ENCODE results near the gene ZNF653. TPM values are rescaled to one million over a fixed set of nuclear protein-coding genes. Genes with fewer than 3 reads are reported as not detected.

ZNF653 gene
- total RNA-seq, 2 experiments from 2014 or later, result 21.4 to 24.4 TPM

DNA sequence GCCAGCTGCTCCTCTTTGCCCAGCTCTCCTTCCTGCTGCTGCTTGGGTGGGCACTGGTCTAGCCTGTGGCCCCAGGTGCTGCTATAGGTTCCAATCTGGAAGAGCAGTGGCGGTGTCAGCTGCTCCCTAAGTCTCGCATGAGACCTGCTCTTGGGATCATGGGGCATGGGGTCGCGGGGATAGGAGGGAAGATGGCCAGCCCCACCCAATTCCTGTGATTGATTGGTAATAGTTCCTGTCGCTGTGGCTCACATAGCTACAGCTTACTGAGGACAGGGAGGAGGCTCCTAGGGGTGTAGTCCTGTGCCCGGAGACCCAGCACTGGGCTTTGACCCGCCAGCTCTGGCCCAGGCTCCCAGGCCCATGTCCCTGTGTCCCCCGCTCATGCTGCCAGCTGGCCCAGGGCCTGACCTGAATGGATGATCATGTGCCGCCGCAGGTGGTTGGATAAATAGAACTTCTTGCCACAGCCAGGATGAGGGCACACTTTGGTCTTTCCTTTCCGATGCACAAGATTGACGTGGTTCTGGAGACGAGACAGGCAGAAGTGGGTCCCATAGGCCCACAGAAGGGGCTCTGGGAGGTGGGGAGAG is 20.3 kb downstream of the ZNF653 start:
- H3K36me3 Mint-ChIP-seq (ENCODE audit: low read depth), result peaks cover 8% of the 10 kb centered on the region
- peaks cover 13% of the 10 kb centered on the region for H3K27me3 Mint-ChIP-seq
- peaks cover 19% of the 10 kb centered on the region for H3K4me1 Mint-ChIP-seq
- ChIA-PET POLR2A (interaction anchor here (0.6 kb wide), 1 partner anchor 12 kb away, joined by 3 read pairs; no protein-coding TSS in a partner anchor), CTCF (interaction anchor here (0.7 to 1.7 kb wide), 4 partner anchors 11 to 850 kb away, joined by 3 to 4 read pairs (median 4); no protein-coding TSS in a partner anchor)
- H3K9me3 Mint-ChIP-seq, result no peaks in the 10 kb centered on the region
- no peak overlapping the region for H3K27ac Mint-ChIP-seq
- no peak for DNase-seq
- peak overlapping the region; percentile 15 for H3K4me3 Mint-ChIP-seq

DNA sequence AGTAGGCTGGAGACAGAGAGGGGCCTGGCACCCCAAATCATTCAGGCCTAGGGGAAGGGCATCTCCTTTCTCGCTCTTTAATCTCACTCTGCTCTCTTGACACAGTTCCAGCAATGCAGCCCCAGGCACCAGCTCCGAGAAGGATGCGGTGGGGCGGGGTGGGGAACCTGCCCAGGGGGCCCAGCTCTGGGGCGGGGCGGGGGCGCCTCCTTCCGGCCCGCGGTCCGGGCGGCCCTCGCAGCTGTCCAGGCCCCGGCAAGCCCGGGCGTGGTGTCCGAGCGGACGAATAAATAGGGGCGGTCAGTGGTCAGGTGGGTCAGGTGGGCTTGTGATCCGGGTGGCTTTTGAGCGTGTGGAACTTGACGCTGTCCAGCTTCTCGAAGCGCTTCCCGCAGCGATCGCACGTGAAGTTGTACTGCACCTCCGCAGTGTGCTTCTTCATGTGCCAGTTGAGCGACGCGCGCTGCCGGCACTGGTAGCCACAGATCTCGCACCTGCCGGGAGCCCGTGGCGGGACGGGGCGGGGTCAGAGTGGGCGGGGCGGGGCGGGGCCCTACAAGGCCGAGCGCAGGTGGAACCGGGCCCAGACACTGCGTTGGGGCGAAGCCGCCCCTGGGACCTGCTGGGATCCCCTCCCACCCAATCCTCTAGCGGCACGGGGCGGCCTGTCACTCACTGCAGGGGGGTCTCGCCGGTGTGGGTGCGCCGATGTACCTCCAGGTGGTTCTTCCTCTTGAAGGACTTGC is 22.1 kb downstream of the ZNF653 start:
- POLR2A ChIA-PET, result no interaction called here
- Mint-ChIP-seq H3K27ac (no peak overlapping the region), H3K4me1 (peaks cover 24% of the 10 kb centered on the region), H3K36me3 (ENCODE audit: low read depth) (peaks cover 7% of the 10 kb centered on the region), H3K4me3 (no peak overlapping the region), H3K9me3 (no peaks in the 10 kb centered on the region), H3K27me3 (peaks cover 20% of the 10 kb centered on the region)
- DNase-seq, result no peak
- CTCF ChIA-PET, result interaction anchor here (0.8 to 2.0 kb wide), 33 partner anchors 11 to 449 kb away, joined by 3 to 36 read pairs (median 5); partner anchors contain the start of genes ECSIT, EPOR, ODAD3 and PRKCSH

DNA sequence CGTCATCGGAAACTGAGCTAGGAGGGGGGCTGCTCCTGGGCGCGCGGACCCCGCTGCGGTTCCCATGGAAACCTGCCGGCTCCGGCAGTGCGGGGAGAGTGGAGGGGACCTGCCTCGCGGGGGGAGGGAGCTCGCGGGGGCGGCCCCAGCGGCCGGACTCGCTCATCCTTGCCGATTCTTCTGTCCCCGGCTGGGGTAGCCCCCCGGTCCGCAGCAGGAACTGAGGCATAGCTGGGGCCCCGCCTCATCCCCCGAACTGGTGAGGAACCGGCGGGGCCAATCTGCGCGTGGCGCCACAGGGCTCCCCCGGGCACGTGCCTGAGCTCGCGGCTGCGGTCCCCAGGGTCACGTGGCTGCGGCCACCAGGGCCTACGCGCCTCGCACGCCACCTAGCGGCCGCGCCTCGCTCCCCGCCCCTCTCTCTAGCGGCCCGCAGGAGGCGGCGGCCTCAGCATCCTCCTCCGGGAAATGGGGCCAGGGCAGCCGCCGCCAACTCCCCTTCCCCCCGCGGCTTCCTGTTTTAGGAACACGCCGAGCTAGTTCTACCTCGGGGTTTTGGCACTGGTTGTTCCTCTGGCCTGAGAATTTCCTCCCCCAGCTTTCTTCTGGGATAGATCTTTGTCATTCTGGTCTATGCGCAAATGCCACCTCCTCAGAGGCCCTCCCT is 23.1 kb downstream of the ZNF653 start:
- POLR2A ChIA-PET, result no interaction called here
- peaks cover 31% of the 10 kb centered on the region for H3K27me3 Mint-ChIP-seq
- CTCF ChIA-PET, result interaction anchor here (0.5 to 2.0 kb wide), 54 partner anchors 8 to 546 kb away, joined by 3 to 36 read pairs (median 4); partner anchors contain the start of genes ECSIT, ELOF1, EPOR and ODAD3
- peak overlapping the region; percentile 51 for H3K4me3 Mint-ChIP-seq
- DNase-seq, result peak; percentile 83
- H3K9me3 Mint-ChIP-seq, result no peaks in the 10 kb centered on the region
- H3K36me3 Mint-ChIP-seq (ENCODE audit: low read depth), result peaks cover 7% of the 10 kb centered on the region
- H3K27ac Mint-ChIP-seq, result peak overlapping the region; percentile 62
- peaks cover 24% of the 10 kb centered on the region for H3K4me1 Mint-ChIP-seq

DNA sequence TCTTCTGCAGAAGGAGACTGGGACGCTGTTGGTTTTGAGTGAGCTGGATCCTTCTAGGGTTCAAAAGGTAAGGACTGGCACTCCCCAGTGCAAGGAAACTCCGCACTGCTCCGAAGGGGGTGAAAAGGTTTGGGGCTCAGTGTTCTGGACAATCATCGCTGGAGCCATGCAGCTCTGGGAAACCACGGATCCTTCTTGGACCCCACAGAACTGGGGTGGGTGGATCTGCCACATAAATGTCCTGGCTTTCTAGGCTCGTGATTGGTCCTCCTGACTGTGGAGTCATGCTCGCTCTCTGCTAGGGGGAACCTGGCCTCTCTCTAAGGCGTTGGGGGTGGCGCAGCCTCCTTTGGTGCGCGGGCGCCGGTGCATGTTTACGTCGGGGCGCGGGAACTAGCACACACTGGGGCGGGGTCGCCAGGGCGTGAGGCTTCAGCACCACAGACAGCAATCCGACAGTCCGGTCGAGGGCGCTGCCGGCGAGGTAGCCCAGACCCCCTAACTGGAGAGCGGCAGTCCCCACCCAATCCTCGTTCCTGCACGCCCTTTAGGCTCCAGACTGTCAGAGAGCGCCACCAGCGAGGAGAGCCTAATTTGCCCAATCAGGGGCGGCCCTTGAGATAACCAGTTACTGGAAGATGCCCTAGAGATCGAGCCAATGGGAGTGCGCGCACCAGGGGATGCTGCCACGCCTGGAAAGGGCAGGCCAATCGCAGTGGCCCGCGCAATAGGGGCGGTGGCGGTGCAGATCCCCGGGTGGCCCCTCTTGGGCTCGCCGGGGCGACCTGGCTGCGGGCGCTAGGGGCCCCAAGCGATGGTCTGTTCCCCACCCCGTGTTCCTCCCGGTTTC is 23.9 kb downstream of the ZNF653 start:
- ChIA-PET CTCF (interaction anchor here (0.5 to 2.0 kb wide), 48 partner anchors 9 to 545 kb away, joined by 3 to 36 read pairs (median 4); partner anchors contain the start of genes ECSIT, ELOF1, EPOR and ODAD3), POLR2A (no interaction called here)
- Mint-ChIP-seq H3K27me3 (peaks cover 38% of the 10 kb centered on the region), H3K9me3 (no peaks in the 10 kb centered on the region), H3K36me3 (ENCODE audit: low read depth) (peaks cover 7% of the 10 kb centered on the region), H3K27ac (peak overlapping the region; percentile 62), H3K4me1 (peaks cover 24% of the 10 kb centered on the region), H3K4me3 (peak overlapping the region; percentile 51)
- DNase-seq, result peak; percentile 67

DNA sequence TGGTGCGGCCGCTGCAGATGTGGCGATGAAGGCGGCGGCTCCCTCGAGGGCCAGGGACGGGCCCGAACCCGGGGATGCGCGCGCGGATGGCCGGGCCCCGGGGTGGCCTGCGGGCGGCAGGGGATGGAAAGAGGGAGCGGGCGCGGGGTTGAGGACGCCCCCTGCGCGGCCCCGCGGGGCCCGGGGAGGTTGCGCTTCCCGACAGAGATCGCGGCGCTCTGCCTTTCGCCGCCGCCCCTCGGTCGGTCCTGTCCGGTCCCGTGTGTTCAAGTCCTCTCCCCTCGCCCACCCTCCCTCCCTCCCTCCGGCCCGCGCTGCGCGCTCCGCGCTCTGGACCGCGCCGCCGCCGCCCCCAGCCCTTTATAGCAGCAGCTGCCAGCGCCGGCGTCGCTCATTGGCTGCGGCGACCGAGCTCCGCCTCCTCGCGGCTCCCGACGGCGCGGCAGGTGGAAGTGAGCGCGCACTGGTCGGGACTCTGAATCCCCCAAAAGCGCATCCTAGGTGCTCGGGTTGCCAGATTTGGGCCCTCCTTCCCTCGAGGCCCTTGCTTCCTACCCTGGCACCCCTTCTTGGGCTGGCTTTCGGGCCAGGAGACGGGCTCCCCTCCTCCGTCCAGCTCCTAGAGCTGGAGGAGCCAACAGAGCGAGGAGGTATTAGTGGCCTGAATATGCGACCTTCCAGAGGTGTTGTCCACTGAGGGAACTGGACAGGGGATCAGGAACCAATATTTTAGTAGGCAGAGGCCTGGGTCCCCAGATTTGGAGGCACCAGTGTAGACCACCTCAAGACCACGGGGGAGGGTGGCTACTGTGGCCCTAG is 24.7 kb downstream of the ZNF653 start, which contains the start of gene ELAVL3:
ELAVL3 (minus strand) TSS at position 332 of the 819 bp plus-strand sequence. CDS start 438 bp downstream, outside the sequence.
- H3K4me1 Mint-ChIP-seq, result peaks cover 24% of the 10 kb centered on the region
- H3K4me3 Mint-ChIP-seq, result peak within 1 kb of the TSS; percentile 51
- DNase-seq, result no peak
- CTCF ChIA-PET, result interaction anchor here (1.2 kb wide), 1 partner anchor 46 kb away, joined by 4 read pairs; the partner anchor contains the start of gene PRKCSH
- POLR2A ChIA-PET, result no interaction called here
- H3K9me3 Mint-ChIP-seq, result no peaks in the 10 kb centered on the region
- peaks cover 42% of the 10 kb centered on the region for H3K27me3 Mint-ChIP-seq
- H3K27ac Mint-ChIP-seq, result no peak within 1 kb of the TSS
- H3K36me3 Mint-ChIP-seq (ENCODE audit: low read depth), result peaks cover 7% of the 10 kb centered on the region

DNA sequence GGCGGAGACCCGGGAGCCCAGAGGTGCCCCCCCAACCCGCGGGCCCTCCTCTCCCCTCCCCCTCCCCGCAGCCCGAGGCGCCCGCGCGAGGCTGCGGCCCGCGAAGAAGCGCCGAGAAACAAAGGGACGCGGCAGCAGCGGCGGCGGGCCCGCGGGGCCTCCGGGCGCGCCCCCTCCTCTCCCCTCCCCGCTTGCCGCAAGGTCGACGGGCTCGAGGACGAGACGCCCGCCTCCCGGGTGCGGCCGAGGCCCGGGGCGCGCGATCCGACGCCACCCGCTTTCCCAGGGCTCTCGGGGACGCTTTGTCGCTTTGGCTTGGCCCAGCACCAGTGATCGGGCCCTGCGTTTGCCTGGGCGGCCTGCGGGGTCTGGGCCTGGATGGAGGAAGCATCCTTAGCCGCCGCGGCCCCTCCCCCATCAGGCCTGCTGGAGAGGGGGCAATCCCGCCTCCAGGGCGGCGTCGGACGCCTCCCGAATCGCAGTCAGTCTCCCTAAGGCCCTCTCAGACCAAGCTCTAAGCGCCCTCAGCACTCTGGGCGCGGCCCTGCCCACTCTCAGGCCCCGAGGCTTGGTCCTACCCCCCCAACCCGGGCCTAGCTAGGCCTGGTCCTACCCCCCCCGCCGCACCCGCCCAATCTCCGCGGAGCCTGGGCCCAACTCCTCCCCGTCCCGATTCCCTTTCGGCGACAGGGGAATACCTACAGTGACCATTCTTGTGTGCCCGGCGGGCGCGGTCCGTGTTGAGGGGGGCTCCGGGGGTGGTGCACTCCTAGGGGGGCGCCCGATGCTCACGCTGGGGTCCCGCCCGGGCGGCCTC is 25.5 kb downstream of the ZNF653 start:
- peaks cover 43% of the 10 kb centered on the region for H3K27me3 Mint-ChIP-seq
- CTCF ChIA-PET, result interaction anchor here (1.2 kb wide), 1 partner anchor 45 kb away, joined by 4 read pairs; the partner anchor contains the start of gene PRKCSH
- H3K27ac Mint-ChIP-seq, result no peak overlapping the region
- peaks cover 23% of the 10 kb centered on the region for H3K4me1 Mint-ChIP-seq
- H3K9me3 Mint-ChIP-seq, result no peaks in the 10 kb centered on the region
- peaks cover 7% of the 10 kb centered on the region for H3K36me3 Mint-ChIP-seq (ENCODE audit: low read depth)
- POLR2A ChIA-PET, result no interaction called here
- no peak overlapping the region for H3K4me3 Mint-ChIP-seq
- DNase-seq, result no peak

DNA sequence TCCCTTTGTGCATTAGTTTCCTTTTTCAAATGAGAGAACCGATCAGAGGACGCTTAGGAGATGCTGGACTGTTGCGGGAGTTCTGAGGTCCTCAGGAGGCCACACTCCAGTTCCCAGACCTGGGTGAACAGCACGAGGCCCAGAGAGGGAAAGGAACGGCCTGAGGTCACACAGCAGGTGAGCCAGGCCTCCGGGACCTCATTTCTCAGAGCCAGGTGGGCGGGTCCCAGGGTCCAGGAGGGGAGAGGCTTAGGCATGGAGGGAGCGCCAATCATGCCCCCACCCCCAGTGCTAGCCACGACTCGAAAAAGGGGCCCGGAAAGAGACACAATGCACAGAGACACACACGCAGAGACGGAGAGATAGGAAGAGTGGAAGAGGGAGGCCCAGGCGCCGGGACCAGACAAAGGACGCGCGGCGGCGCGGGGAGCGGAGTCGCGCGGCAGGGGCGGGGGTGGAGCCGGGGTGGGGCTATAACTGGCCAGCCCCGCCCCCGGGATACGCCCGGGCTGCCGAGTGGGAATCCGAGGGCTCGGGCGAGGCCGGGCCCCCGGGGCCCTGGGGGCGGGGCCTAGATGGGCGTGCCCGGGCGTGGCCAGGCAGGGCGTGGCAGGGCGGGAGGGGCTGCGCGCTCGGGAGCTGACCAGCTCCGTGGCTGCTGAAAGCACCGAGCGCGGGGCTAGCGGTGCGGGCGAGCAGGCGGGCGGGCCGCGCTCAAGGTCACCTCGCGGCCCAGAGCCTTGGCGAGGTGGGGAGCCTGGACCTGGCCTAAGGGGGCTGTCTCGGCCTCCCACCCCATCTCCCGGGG is 26.3 kb downstream of the ZNF653 start:
- ChIA-PET CTCF (no interaction called here), POLR2A (no interaction called here)
- H3K4me1 Mint-ChIP-seq, result peaks cover 21% of the 10 kb centered on the region
- peaks cover 46% of the 10 kb centered on the region for H3K27me3 Mint-ChIP-seq
- H3K4me3 Mint-ChIP-seq, result peak overlapping the region; percentile 32
- H3K36me3 Mint-ChIP-seq (ENCODE audit: low read depth), result peaks cover 7% of the 10 kb centered on the region
- DNase-seq, result peak; percentile 18
- H3K9me3 Mint-ChIP-seq, result no peaks in the 10 kb centered on the region
- H3K27ac Mint-ChIP-seq, result peak overlapping the region; percentile 62

DNA sequence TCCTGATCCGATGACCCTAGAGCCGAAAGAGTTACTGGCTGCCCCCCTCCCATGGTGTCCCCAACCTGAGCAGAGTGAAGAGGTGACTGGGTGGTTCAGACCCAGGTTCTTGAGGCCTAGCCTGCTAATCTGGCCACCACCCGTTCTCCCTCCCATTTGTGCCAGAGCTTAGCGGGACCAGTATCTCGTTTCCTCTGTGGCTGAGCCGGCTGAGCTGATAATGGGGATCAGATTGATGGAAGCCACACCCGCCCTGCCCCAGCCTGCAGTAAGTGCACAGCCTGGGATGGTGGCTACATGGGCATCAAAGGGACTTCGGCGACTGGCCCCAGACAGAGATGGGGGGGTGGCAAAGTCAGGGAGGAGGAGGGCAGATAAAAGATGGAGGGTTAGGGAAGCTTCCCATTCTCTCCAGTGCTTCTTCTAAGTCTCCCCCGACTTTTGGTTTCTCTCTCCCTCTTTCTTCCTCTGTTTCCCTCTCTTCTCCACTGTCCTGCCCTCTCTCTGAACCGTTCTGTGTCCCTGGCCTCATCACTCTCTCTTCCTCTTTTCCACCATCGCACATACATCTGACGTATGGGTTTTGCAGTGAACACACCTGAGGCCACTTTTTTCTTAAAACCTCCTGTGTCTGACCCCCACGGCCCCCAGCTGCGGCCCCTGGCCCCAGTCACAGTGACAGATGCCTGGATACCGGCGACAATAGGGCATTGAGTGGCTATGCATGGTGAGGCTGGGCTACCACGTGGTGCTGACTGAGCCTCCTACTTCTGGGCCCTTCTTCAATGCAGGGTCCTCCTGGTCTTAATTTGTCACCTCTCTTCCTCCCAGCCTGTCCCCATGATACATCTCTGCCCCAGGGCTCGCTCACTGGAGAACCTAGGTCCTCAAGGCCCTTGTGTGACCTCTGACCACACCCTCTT is 27.2 kb downstream of the ZNF653 start:
- Mint-ChIP-seq H3K27ac (no peak overlapping the region), H3K4me1 (peaks cover 21% of the 10 kb centered on the region), H3K36me3 (ENCODE audit: low read depth) (peaks cover 7% of the 10 kb centered on the region), H3K9me3 (no peaks in the 10 kb centered on the region), H3K27me3 (peaks cover 47% of the 10 kb centered on the region), H3K4me3 (no peak overlapping the region)
- CTCF ChIA-PET, result no interaction called here
- DNase-seq, result no peak
- POLR2A ChIA-PET, result no interaction called here

DNA sequence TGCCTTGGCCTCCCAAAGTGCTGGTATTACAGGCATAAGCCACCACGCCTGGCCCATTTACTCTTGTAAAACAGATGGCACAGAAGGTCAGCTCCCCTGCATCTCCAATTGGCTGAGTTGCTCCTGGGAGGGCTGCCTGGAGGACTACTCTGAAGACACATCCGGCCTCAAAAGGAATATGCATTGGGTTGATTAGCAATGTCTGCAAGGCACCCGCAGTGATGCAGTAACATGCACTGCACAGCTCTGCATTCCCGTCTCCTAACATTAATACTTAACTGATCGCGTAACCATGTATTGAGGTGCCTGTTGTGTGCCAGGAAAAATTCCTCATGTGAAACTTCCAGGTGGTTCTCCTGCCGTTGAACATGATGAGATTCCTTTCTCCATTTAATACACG is 29.8 kb downstream of the ZNF653 start:
- H3K27me3 Mint-ChIP-seq, result peaks cover 41% of the 10 kb centered on the region
- H3K4me3 Mint-ChIP-seq, result no peak overlapping the region
- POLR2A ChIA-PET, result interaction anchor here (0.6 kb wide), 1 partner anchor 23 kb away, joined by 8 read pairs; no protein-coding TSS in a partner anchor
- peaks cover 5% of the 10 kb centered on the region for H3K4me1 Mint-ChIP-seq
- peaks cover 3% of the 10 kb centered on the region for H3K36me3 Mint-ChIP-seq (ENCODE audit: low read depth)
- no peaks in the 10 kb centered on the region for H3K9me3 Mint-ChIP-seq
- CTCF ChIA-PET, result interaction anchor here (0.6 kb wide), 1 partner anchor 181 kb away, joined by 3 read pairs; no protein-coding TSS in a partner anchor
- no peak overlapping the region for H3K27ac Mint-ChIP-seq
- no peak for DNase-seq
